Right lobe of liver (tissue), 4 donors: ENCODE measurements around the gene MIEF1.

Experiments used
- POLR2A ChIP-seq: fragments of 450-650 bp; IDR thresholded peaks from one replicate; pipeline ENCODE4 v1.6.1; 2017; ENCODE audit warnings: antibody characterized with exemption, mild to moderate bottlenecking
- TF ChIP-seq, protein P1 (sequence below), 4 donors: fragments of 200-600 bp in 3 of 4; fragments of 450-650 bp in 1 of 4; IDR thresholded peaks; one replicate each; pipeline versions ENCODE4 v1.5.1 to v1.8.0; 2016 to 2022; ENCODE audit warnings: antibody characterized with exemption in 4 of 4, mild to moderate bottlenecking in 2 of 4
- donor health status: DM: no; HTN: no; CAD: no.
- donor health status: DM: no; HTN: no; CAD: no.
- donor health status: DM: no; HTN: yes; CAD: no.

DNA sequence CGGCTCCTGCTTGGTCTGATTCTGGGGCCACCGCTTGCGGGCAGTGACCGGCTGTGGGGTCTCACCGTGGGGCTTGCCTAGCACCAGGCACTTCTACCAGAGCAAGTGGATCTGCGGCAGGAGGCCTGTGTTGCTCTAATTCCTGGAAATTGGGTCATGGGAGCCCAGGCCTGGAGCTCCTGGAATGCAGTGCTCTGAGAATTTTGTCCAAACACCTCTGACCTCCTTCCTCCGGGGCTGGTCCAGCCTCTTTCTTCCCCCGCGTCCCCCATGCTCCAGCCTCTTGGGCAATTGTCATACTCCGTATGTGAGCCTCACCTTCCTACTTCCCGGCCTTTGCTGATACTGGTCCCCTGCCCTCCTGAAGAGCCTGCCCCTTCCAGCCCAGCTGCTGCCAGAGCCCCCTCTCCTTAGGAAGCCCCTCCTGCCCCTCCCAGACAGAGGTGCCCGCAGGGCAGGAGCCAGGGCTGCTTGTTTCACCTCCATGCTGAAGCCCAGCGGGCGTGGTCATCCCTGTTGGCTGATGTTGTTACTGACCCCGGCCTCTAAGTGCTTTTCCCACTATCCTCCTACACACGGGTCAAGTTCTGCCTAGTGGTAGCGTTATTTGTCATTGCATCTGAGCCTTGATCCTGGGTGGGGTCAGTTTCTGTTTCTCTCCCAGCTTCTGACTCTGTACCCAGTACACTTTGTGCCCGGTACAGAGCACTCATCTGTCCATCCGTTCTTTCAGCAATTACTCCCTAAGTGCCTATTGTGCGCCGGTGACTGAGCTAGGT is 35.7 kb upstream of the MIEF1 start:
- TF ChIP-seq, protein P1, sequence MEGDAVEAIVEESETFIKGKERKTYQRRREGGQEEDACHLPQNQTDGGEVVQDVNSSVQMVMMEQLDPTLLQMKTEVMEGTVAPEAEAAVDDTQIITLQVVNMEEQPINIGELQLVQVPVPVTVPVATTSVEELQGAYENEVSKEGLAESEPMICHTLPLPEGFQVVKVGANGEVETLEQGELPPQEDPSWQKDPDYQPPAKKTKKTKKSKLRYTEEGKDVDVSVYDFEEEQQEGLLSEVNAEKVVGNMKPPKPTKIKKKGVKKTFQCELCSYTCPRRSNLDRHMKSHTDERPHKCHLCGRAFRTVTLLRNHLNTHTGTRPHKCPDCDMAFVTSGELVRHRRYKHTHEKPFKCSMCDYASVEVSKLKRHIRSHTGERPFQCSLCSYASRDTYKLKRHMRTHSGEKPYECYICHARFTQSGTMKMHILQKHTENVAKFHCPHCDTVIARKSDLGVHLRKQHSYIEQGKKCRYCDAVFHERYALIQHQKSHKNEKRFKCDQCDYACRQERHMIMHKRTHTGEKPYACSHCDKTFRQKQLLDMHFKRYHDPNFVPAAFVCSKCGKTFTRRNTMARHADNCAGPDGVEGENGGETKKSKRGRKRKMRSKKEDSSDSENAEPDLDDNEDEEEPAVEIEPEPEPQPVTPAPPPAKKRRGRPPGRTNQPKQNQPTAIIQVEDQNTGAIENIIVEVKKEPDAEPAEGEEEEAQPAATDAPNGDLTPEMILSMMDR (IDR thresholded peaks at IDR 0.05) = no peak
- no peak for TF ChIP-seq POLR2A
